Renal pelvis (tissue), 4 donors: Measurements from ENCODE around the gene CEP131. TPM values are rescaled to one million over a fixed set of nuclear protein-coding genes. Genes with fewer than 3 reads are reported as not detected.
"Not testable (repeated sequence)": the region's sequence is repeated elsewhere in the genome, so short reads cannot be mapped to it uniquely, and the experiment has no call there.

Experiments
- DNase-seq: peaks from one replicate; pipeline ENCODE4 v3.0.0-alpha.2; 2013
- polyA plus RNA-seq, 3 donors: library from polyadenylated mRNA; unstranded; fragments of 120-200 nt; gene quantifications; one replicate each; pipeline ENCODE4 v1.2.1, GENCODE V29; 2013; ENCODE audit not compliant: insufficient read length in 3 of 3

CEP131 gene
- polyA plus RNA-seq, 3 donors, result 23.4 to 27.2 (median 25.3) TPM

GRCh38 chr17:81152288-81152828, 70.4 kb downstream of the CEP131 start:
- no peak for DNase-seq

- no peak for DNase-seq
These were observed 71.5 kb downstream of the CEP131 start for GRCh38 chr17:81151278-81151677.

GRCh38 chr17:81150377-81151077, 72.2 kb downstream of the CEP131 start:
- DNase-seq, result no peak

GRCh38 chr17:81148986-81149533, 73.7 kb downstream of the CEP131 start:
- DNase-seq, result no peak

- no peak for DNase-seq
These were observed 74.2 kb downstream of the CEP131 start for GRCh38 chr17:81148571-81148970.

- DNase-seq, result no peak
These were observed 75.1 kb downstream of the CEP131 start for GRCh38 chr17:81147701-81148100.

- DNase-seq, result not testable (repeated sequence)
These were observed 76.6 kb downstream of the CEP131 start for GRCh38 chr17:81146208-81146607.

GRCh38 chr17:81144423-81144781, 78.4 kb downstream of the CEP131 start:
- no peak for DNase-seq

GRCh38 chr17:81143717-81144422, 78.9 kb downstream of the CEP131 start:
- DNase-seq, result no peak

- no peak for DNase-seq
These were observed 79.6 kb downstream of the CEP131 start for GRCh38 chr17:81143200-81143527.

- DNase-seq, result peak; percentile 65
These were observed 80.2 kb downstream of the CEP131 start for GRCh38 chr17:81142301-81143199.

GRCh38 chr17:81140695-81141094, 82.1 kb downstream of the CEP131 start:
- DNase-seq, result no peak

- no peak for DNase-seq
These were observed 82.7 kb downstream of the CEP131 start for GRCh38 chr17:81140018-81140417.

Other genes with a start within 250 kb of the CEP131 start
- gene CHMP6, start 231.1 kb downstream of the CEP131 start, polyA plus RNA-seq, result 10 to 100 TPM; 24.8 to 30.7 (median 26.4) TPM
- gene BAIAP2, start 187.8 kb downstream of the CEP131 start, polyA plus RNA-seq, result 10 to 100 TPM; 42.8 to 49.4 (median 43.0) TPM
- gene PVALEF, start 57.5 kb downstream of the CEP131 start, polyA plus RNA-seq, result under 1 TPM; 0.09 to 0.90 (median 0.33) TPM
- gene AATK, start 56.7 kb downstream of the CEP131 start, polyA plus RNA-seq, result 1 to 10 TPM; 5.2 to 6.0 (median 5.8) TPM
- gene TEPSIN, start 16.1 kb upstream of the CEP131 start, polyA plus RNA-seq, result 10 to 100 TPM; 23.2 to 30.7 (median 24.2) TPM
- 10 to 100 TPM; 44.6 to 57.4 (median 49.2) TPM for gene NDUFAF8, start 16.4 kb upstream of the CEP131 start, polyA plus RNA-seq
- 10 to 100 TPM; 66.8 to 82.5 (median 71.3) TPM for gene SLC38A10, start 72.3 kb upstream of the CEP131 start, polyA plus RNA-seq
- gene BAHCC1, start 172.5 kb upstream of the CEP131 start, polyA plus RNA-seq, result 10 to 100 TPM; 21.2 to 33.0 (median 24.5) TPM